ENCODE results near the gene PRPF31.
"Not testable (repeated sequence)": the region's sequence is repeated elsewhere in the genome, so short reads cannot be mapped to it uniquely, and the experiment has no call there.

The PRPF31 gene

DNA sequence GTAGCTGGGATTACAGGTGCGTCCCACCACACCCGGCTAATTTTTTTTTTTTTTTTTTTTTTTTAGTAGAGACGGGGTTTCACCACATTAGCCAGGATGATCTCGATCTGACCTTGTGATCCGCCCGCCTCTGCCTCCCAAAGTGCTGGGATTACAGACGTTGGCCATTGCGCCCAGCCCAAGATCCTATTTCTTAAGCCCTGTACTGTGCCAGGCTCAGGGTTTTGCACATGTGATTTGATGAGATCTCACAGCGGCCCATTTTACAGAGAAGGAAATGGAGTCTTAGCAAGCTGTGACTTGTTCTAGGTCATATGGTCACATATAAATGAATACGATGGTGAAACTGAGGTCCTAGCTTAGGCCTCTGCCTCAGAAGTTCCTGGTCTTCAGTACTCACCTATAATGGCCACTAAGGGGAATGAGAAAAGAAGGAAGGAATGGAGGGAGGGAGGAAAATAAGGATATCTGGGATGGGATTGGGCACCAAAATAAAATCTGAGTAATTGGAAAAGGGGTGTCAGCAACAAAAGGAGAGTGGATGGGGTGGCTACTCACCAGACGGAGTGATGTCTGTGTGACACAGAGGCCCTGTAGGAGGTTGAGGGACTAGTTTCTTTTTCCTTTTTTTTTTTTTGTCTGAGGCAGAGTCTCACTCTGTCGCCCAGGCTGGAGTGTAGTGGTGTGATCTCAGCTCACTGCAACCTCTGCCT is 16.2 kb upstream of the PRPF31 start:
- no peak overlapping the region for H2BK15ac ChIP-seq (ENCODE audit: low read length)
- H3K4me2 ChIP-seq (ENCODE audit: insufficient read depth, low read length, poor library complexity, severe bottlenecking): no peak overlapping the region
- H3K27ac ChIP-seq (replicated peaks; ENCODE audit: low read length): no peak overlapping the region
- no peak overlapping the region for H3K23ac ChIP-seq (ENCODE audit: low read depth, low read length, poor library complexity)
- no peaks in the 10 kb centered on the region for H3K36me3 ChIP-seq (replicated peaks in 1 of 2; ENCODE audit: control insufficient read depth in 2 of 2, insufficient read depth in 2 of 2, low read length in 2 of 2)
- H3K9me3 ChIP-seq (replicated peaks in 1 of 2; ENCODE audit: control insufficient read depth in 2 of 2, insufficient read depth in 1 of 2, low read depth in 1 of 2, low read length in 2 of 2): peaks cover 0 to 2% of the 10 kb centered on the region in 2 donors
- no peak overlapping the region for H2AK5ac ChIP-seq (ENCODE audit: low read depth, low read length)
- no peak overlapping the region for H2AFZ ChIP-seq (ENCODE audit: low read length)
- no CpG with 5 or more reads among the region's 12 CpGs for WGBS, 2 donors (ENCODE audit: extremely low coverage in 2 of 2, insufficient read length in 2 of 2, insufficient replicate concordance in 1 of 2)
- H4K8ac ChIP-seq (ENCODE audit: low read depth, low read length): no peak overlapping the region
- no peak for DNase-seq (ENCODE audit: low spot score)
- H4K91ac ChIP-seq (ENCODE audit: low read depth, low read length, poor library complexity): no peak overlapping the region
- peaks cover 4 to 7% of the 10 kb centered on the region in 2 donors for H3K4me1 ChIP-seq (ENCODE audit: control insufficient read depth in 2 of 2, insufficient read depth in 1 of 2, low read depth in 1 of 2, low read length in 2 of 2)
- no peak overlapping the region for H3K18ac ChIP-seq (ENCODE audit: low read length)
- no peak overlapping the region for H3K4me3 ChIP-seq (ENCODE audit: low read length in 2 of 2)
- H3K14ac ChIP-seq (ENCODE audit: low read length): no peak overlapping the region
- peaks cover 4% of the 10 kb centered on the region for H3K79me1 ChIP-seq (ENCODE audit: low read depth, low read length)
- H3K9ac ChIP-seq (ENCODE audit: low read depth, low read length, poor library complexity): no peak overlapping the region
- peaks cover 0 to 23% (median 21%) of the 10 kb centered on the region in 3 experiments for H3K27me3 ChIP-seq (ENCODE audit: control insufficient read depth in 3 of 3, insufficient read depth in 3 of 3, low read depth in 1 of 3, low read length in 3 of 3)
- no peak overlapping the region for H2BK120ac ChIP-seq (ENCODE audit: low read depth, low read length)
- no peak overlapping the region for H2BK5ac ChIP-seq (ENCODE audit: low read length)
- no peak overlapping the region for H2BK12ac ChIP-seq (ENCODE audit: low read length)
- no peak overlapping the region for H3K4ac ChIP-seq (ENCODE audit: low read length)

DNA sequence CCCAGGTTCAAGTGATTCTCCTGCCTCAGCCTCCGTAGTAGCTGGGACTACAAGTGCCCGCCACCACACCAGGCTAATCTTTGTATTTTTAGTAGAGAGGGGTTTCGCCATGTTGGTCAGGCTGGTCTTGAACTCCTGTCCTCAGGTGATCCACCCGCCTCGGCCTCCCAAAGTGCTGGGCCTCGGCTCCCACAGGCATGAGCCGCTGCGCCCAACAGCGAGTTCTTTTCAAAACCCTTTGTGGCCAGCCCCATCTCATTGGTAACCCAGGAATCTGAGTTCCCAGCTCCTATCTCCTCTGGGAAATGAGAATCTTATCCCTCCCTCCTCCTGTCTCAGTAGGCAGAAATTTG is 15.7 kb upstream of the PRPF31 start:
- not testable (repeated sequence) for H3K23ac ChIP-seq (ENCODE audit: low read depth, low read length, poor library complexity); H3K36me3 ChIP-seq (replicated peaks in 1 of 2; ENCODE audit: control insufficient read depth in 2 of 2, insufficient read depth in 2 of 2, low read length in 2 of 2); H3K27ac ChIP-seq (replicated peaks; ENCODE audit: low read length); H3K9me3 ChIP-seq (replicated peaks in 1 of 2; ENCODE audit: control insufficient read depth in 2 of 2, insufficient read depth in 1 of 2, low read depth in 1 of 2, low read length in 2 of 2); H3K4ac ChIP-seq (ENCODE audit: low read length); H3K4me1 ChIP-seq (ENCODE audit: control insufficient read depth in 2 of 2, insufficient read depth in 1 of 2, low read depth in 1 of 2, low read length in 2 of 2); H2AFZ ChIP-seq (ENCODE audit: low read length); DNase-seq (ENCODE audit: low spot score); H4K8ac ChIP-seq (ENCODE audit: low read depth, low read length); H3K4me2 ChIP-seq (ENCODE audit: insufficient read depth, low read length, poor library complexity, severe bottlenecking); H3K14ac ChIP-seq (ENCODE audit: low read length); H3K79me1 ChIP-seq (ENCODE audit: low read depth, low read length); H2BK120ac ChIP-seq (ENCODE audit: low read depth, low read length); H2AK5ac ChIP-seq (ENCODE audit: low read depth, low read length); H3K4me3 ChIP-seq (ENCODE audit: low read length in 2 of 2); H2BK12ac ChIP-seq (ENCODE audit: low read length); H4K91ac ChIP-seq (ENCODE audit: low read depth, low read length, poor library complexity); H2BK15ac ChIP-seq (ENCODE audit: low read length); H3K18ac ChIP-seq (ENCODE audit: low read length); H3K9ac ChIP-seq (ENCODE audit: low read depth, low read length, poor library complexity); H2BK5ac ChIP-seq (ENCODE audit: low read length)
- peaks cover 0 to 22% (median 19%) of the 10 kb centered on the region in 3 experiments for H3K27me3 ChIP-seq (ENCODE audit: control insufficient read depth in 3 of 3, insufficient read depth in 3 of 3, low read depth in 1 of 3, low read length in 3 of 3)
- WGBS, 2 donors (ENCODE audit: extremely low coverage in 2 of 2, insufficient read length in 2 of 2, insufficient replicate concordance in 1 of 2): no CpG with 5 or more reads among the region's 9 CpGs

DNA sequence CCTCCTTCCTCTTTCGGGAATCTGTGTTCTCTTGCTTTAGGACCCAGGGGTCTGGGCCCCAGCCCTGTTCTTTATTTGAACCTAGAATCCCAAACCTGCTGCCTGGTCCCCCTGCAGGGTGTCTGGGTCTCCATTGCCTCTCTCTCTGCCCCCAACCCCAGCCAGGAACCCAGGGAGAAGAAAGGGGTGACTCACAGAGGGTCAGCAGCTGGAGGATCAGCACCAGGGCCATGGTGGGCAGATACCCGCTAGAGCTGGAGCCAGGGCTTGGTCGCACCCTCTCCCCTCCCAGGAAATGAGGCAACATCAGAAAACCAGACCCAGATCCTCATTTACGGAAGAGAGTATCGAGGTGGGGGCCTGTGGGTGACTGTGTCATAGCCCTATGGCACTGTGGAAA is 15.0 kb upstream of the PRPF31 start, which contains the start of gene OSCAR:
Gene OSCAR (minus strand): TSS at position 243 of the 400 bp plus-strand sequence. CDS start 11 bp downstream, at position 232.
- H3K4me1 ChIP-seq (ENCODE audit: control insufficient read depth in 2 of 2, insufficient read depth in 1 of 2, low read depth in 1 of 2, low read length in 2 of 2): peaks cover 3 to 7% of the 10 kb centered on the region in 2 donors
- DNase-seq (ENCODE audit: low spot score): no peak
- no peak within 1 kb of the TSS for H4K91ac ChIP-seq (ENCODE audit: low read depth, low read length, poor library complexity)
- H3K23ac ChIP-seq (ENCODE audit: low read depth, low read length, poor library complexity): no peak within 1 kb of the TSS
- H2BK5ac ChIP-seq (ENCODE audit: low read length): no peak within 1 kb of the TSS
- H3K27ac ChIP-seq (replicated peaks; ENCODE audit: low read length): no peak within 1 kb of the TSS
- H2BK15ac ChIP-seq (ENCODE audit: low read length): no peak within 1 kb of the TSS
- peak within 1 kb of the TSS; percentile 27 for H3K9ac ChIP-seq (ENCODE audit: low read depth, low read length, poor library complexity)
- H3K4me3 ChIP-seq (ENCODE audit: low read length in 2 of 2): no peak within 1 kb of the TSS
- H3K9me3 ChIP-seq (replicated peaks in 1 of 2; ENCODE audit: control insufficient read depth in 2 of 2, insufficient read depth in 1 of 2, low read depth in 1 of 2, low read length in 2 of 2): no peaks in the 10 kb centered on the region
- peaks cover 3% of the 10 kb centered on the region in 2 donors for H3K36me3 ChIP-seq (replicated peaks in 1 of 2; ENCODE audit: control insufficient read depth in 2 of 2, insufficient read depth in 2 of 2, low read length in 2 of 2)
- WGBS, 2 donors (ENCODE audit: extremely low coverage in 2 of 2, insufficient read length in 2 of 2, insufficient replicate concordance in 1 of 2): no CpG with 5 or more reads among the region's 5 CpGs
- H2AK5ac ChIP-seq (ENCODE audit: low read depth, low read length): no peak within 1 kb of the TSS
- H2BK12ac ChIP-seq (ENCODE audit: low read length): no peak within 1 kb of the TSS
- H2BK120ac ChIP-seq (ENCODE audit: low read depth, low read length): no peak within 1 kb of the TSS
- peaks cover 0 to 15% (median 14%) of the 10 kb centered on the region in 3 experiments for H3K27me3 ChIP-seq (ENCODE audit: control insufficient read depth in 3 of 3, insufficient read depth in 3 of 3, low read depth in 1 of 3, low read length in 3 of 3)
- H3K79me1 ChIP-seq (ENCODE audit: low read depth, low read length): peaks cover 4% of the 10 kb centered on the region
- H3K4me2 ChIP-seq (ENCODE audit: insufficient read depth, low read length, poor library complexity, severe bottlenecking): no peak within 1 kb of the TSS
- H4K8ac ChIP-seq (ENCODE audit: low read depth, low read length): peak within 1 kb of the TSS; percentile 17
- H3K14ac ChIP-seq (ENCODE audit: low read length): no peak within 1 kb of the TSS
- peak within 1 kb of the TSS; percentile 74 for H2AFZ ChIP-seq (ENCODE audit: low read length)
- no peak within 1 kb of the TSS for H3K18ac ChIP-seq (ENCODE audit: low read length)
- no peak within 1 kb of the TSS for H3K4ac ChIP-seq (ENCODE audit: low read length)

DNA sequence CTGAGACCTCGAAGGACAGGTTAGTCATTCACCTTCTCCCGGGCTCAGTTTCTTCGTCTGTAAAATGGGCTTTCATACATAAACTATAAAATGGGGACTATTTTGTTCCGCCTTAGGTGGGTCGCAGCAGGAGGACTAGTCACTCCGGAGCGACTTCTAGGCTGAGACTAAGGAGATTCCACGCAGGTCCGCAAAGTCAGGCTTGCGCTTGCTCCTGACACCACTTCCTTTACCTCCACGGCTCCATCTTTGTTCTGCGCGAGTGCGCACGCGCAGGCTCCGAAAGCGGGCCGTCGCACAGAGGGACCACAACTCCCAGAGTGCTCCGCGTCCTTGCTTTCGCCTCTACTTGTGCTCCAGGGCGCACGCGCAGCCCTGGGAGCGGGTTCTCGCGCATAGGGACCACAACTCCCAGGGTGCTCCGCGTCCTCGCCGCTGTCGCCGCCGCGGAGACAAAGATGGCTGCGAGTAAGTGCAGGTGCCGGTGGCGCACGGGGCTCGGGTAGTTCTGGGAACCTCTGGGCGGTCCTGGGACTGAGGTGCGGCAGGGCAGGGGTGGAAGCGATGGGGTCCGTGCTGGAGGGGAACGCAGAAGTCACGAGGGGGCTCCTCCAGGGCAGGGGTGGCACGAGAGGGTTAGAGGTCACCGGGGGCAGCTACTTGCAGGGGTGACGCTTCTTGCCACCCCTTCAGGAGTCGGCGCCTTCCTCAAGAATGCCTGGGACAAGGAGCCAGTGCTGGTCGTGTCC is 13.0 kb upstream of the PRPF31 start, which contains the start of gene NDUFA3:
Gene NDUFA3 (plus strand): TSS at position 435 of the 749 bp plus-strand sequence. CDS start 24 bp downstream, at position 459.
- Histone ChIP-seq H2BK15ac (ENCODE audit: low read length) (no peak within 1 kb of the TSS), H2BK12ac (ENCODE audit: low read length) (no peak within 1 kb of the TSS), H3K9me3 (replicated peaks in 1 of 2; ENCODE audit: control insufficient read depth in 2 of 2, insufficient read depth in 1 of 2, low read depth in 1 of 2, low read length in 2 of 2) (no peaks in the 10 kb centered on the region), H3K4me3 (ENCODE audit: low read length in 2 of 2) (peak within 1 kb of the TSS; percentile 95 to 98), H3K4me1 (ENCODE audit: control insufficient read depth in 2 of 2, insufficient read depth in 1 of 2, low read depth in 1 of 2, low read length in 2 of 2) (peaks cover 0 to 2% of the 10 kb centered on the region in 2 donors), H3K27ac (replicated peaks; ENCODE audit: low read length) (no peak within 1 kb of the TSS), H3K27me3 (ENCODE audit: control insufficient read depth in 3 of 3, insufficient read depth in 3 of 3, low read depth in 1 of 3, low read length in 3 of 3) (no peaks in the 10 kb centered on the region), H4K8ac (ENCODE audit: low read depth, low read length) (no peak within 1 kb of the TSS), H3K79me1 (ENCODE audit: low read depth, low read length) (peaks cover 4% of the 10 kb centered on the region), H3K36me3 (replicated peaks in 1 of 2; ENCODE audit: control insufficient read depth in 2 of 2, insufficient read depth in 2 of 2, low read length in 2 of 2) (peaks cover 19 to 22% of the 10 kb centered on the region in 2 donors), H3K23ac (ENCODE audit: low read depth, low read length, poor library complexity) (peak within 1 kb of the TSS; percentile 76), H3K9ac (ENCODE audit: low read depth, low read length, poor library complexity) (peak within 1 kb of the TSS; percentile 96), H3K14ac (ENCODE audit: low read length) (peak within 1 kb of the TSS; percentile 49), H2AK5ac (ENCODE audit: low read depth, low read length) (peak within 1 kb of the TSS; percentile 73), H3K4ac (ENCODE audit: low read length) (peak within 1 kb of the TSS; percentile 66), H2BK5ac (ENCODE audit: low read length) (peak within 1 kb of the TSS; percentile 89), H3K4me2 (ENCODE audit: insufficient read depth, low read length, poor library complexity, severe bottlenecking) (peak within 1 kb of the TSS; percentile 89), H4K91ac (ENCODE audit: low read depth, low read length, poor library complexity) (no peak within 1 kb of the TSS), H2BK120ac (ENCODE audit: low read depth, low read length) (no peak within 1 kb of the TSS), H3K18ac (ENCODE audit: low read length) (peak within 1 kb of the TSS; percentile 91), H2AFZ (ENCODE audit: low read length) (peak within 1 kb of the TSS; percentile 93)
- WGBS, 2 donors (ENCODE audit: extremely low coverage in 2 of 2, insufficient read length in 2 of 2, insufficient replicate concordance in 1 of 2): no CpG with 5 or more reads among the region's 54 CpGs
- peak; percentile 98 for DNase-seq (ENCODE audit: low spot score)

All from neuronal stem cell (in vitro differentiated cells).